IPS-18a (cell line): ENCODE data around the gene MAVS.

Experiments used
- H3K27ac ChIP-seq: one replicate; pipeline ENCODE4 v1.5.1; 2013; ENCODE audit warnings: low read length
- H3K27me3 ChIP-seq: one replicate; pipeline ENCODE4 v1.6.1; 2013; ENCODE audit warnings: mild to moderate bottlenecking, low read length; ENCODE audit not compliant: control insufficient read depth, insufficient read depth
- H3K36me3 ChIP-seq: one replicate; pipeline ENCODE4 v1.6.1; 2013; ENCODE audit warnings: low read depth, low read length; ENCODE audit not compliant: control insufficient read depth
- H3K4me1 ChIP-seq: one replicate; pipeline ENCODE4 v1.6.1; 2013; ENCODE audit warnings: low read depth, low read length; ENCODE audit not compliant: control insufficient read depth
- H3K4me3 ChIP-seq: one replicate; pipeline ENCODE4 v1.5.1; 2013; ENCODE audit warnings: low read length
- H3K9ac ChIP-seq: one replicate; pipeline ENCODE4 v1.6.1; 2013; ENCODE audit warnings: mild to moderate bottlenecking, low read length, moderate library complexity
- H3K9me3 ChIP-seq: one replicate; pipeline ENCODE4 v1.6.1; 2013; ENCODE audit warnings: low read depth, low read length; ENCODE audit not compliant: control insufficient read depth

MAVS gene

GRCh38 chr20:3922983-3923339 lies 76.3 kb downstream of the MAVS start:
- Histone ChIP-seq H3K4me3 (no peak overlapping the region), H3K9ac (no peak overlapping the region), H3K36me3 (peaks cover 50% of the 10 kb centered on the region), H3K27ac (no peak overlapping the region), H3K9me3 (no peaks in the 10 kb centered on the region), H3K4me1 (peaks cover 3% of the 10 kb centered on the region), H3K27me3 (no peaks in the 10 kb centered on the region)

DNA sequence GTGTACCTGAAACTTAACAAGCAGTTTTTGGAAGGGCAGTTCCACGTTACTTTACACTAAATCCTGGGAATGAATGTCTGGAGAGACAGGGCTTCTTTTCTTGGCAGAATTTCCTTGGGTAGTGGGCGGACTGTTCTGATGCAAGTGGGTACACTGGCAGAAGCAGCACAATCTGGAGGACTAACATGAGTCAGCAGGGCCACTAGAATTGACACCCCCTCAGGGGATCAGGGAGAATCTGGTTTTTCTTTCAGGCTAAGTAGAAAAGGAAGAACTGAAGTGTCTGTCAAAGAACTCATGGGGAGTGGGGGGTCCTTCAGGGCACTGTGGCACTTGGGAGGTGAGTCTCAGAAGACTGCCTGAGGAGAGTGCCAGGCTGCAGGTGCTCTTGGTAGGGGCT lies 77.2 kb downstream of the MAVS start:
- peaks cover 3% of the 10 kb centered on the region for H3K4me1 ChIP-seq
- no peak overlapping the region for H3K4me3 ChIP-seq
- no peaks in the 10 kb centered on the region for H3K27me3 ChIP-seq
- no peak overlapping the region for H3K9ac ChIP-seq
- peaks cover 41% of the 10 kb centered on the region for H3K36me3 ChIP-seq
- H3K27ac ChIP-seq, result no peak overlapping the region
- no peaks in the 10 kb centered on the region for H3K9me3 ChIP-seq

DNA sequence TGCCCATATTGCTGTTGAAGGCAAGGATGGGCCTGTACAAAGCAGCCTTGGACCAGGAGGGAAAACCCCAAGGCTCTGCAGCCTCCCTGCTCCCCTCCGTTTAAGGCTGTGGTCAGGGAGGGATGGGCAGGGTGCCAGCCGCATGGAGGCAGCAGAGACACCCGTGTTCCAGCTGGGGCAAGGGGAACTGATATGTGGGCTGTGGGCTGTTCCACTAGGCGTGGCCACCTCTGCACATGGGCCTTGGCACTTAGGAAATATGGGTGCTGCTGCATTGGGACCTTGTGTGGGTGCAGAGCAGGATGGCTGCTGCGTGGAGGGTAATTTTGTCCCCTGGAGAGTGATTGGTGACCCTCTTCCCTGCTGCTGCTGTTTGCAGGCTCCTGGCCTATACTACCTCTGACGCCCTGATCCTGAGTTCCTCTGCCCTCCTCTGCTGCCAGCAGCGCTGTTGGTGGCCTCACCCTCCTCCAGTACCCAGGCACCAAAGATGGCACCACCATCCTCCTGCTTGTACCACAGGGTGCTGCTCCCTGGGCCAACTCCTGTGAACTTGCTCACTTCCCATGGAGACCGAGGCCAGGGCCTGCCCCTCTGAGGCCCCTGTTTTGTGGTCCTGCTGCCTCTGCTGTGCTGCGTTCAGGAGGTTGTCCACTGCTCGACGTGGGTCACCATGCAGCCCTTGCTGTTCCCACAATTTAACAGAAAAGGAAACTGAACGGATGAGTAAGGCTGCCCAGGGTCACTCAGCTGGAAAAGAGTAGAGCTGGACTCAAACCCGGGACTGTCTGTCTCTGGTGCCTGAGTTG lies 77.9 kb downstream of the MAVS start:
- Histone ChIP-seq H3K4me1 (peaks cover 3% of the 10 kb centered on the region), H3K9me3 (no peaks in the 10 kb centered on the region), H3K27ac (no peak overlapping the region), H3K9ac (no peak overlapping the region), H3K36me3 (peaks cover 34% of the 10 kb centered on the region), H3K4me3 (no peak overlapping the region), H3K27me3 (no peaks in the 10 kb centered on the region)

DNA sequence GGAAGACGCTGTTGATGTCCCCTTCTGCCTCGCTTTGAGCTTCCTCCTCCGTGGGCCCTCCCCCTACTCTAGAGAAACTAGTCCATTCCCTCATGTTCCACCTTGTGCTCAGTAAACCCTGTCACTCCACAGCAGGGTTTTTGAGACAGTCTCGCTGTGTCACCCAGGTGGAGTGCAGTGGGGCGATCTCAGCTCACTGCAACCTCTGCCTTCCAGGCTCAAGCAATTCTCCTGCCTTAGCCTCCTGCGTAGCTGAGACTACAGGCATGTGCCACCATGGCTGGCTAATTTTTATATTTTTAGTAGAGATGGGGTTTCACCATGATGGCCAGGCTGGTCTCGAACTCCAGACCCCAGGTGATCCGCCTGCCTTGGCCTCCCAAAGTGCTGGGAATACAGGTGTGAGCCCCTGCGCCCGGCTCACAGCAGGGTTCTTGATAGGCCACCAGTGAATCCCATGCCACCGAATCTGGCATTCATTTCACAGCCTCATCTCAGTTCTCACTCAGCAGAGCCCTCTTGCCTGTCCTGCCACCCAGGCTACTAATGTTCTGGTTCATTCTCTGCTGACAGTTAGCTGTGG lies 78.6 kb downstream of the MAVS start:
- Histone ChIP-seq H3K27ac (no peak overlapping the region), H3K36me3 (peaks cover 29% of the 10 kb centered on the region), H3K4me3 (no peak overlapping the region), H3K27me3 (no peaks in the 10 kb centered on the region), H3K4me1 (peaks cover 3% of the 10 kb centered on the region), H3K9ac (no peak overlapping the region), H3K9me3 (no peaks in the 10 kb centered on the region)
